Fibroblast of upper back skin (primary cell): ENCODE results near the gene OAT.
"Not testable (repeated sequence)": the region's sequence is repeated elsewhere in the genome, so short reads cannot be mapped to it uniquely, and the experiment has no call there.

Experiments used
- DNase-seq: peaks from one replicate; pipeline ENCODE4 v3.0.0-alpha.2; 2013

The OAT gene

GRCh38 chr10:124446830-124447750 is 28.4 kb upstream of the OAT start:
- no peak for DNase-seq

- not testable (repeated sequence) for DNase-seq
Measured at GRCh38 chr10:124441694-124442093, 23.0 kb upstream of the OAT start.

- DNase-seq, result no peak
Measured at GRCh38 chr10:124436191-124436638, 17.5 kb upstream of the OAT start.

GRCh38 chr10:124435683-124436082 is 17.0 kb upstream of the OAT start:
- DNase-seq, result not testable (repeated sequence)

- no peak for DNase-seq
Measured at GRCh38 chr10:124433461-124433860, 14.7 kb upstream of the OAT start.

- no peak for DNase-seq
Measured at GRCh38 chr10:124430077-124430476, 11.4 kb upstream of the OAT start.

- no peak for DNase-seq
Measured at GRCh38 chr10:124429576-124429975, 10.9 kb upstream of the OAT start.

GRCh38 chr10:124428207-124428777 is 9.6 kb upstream of the OAT start:
- DNase-seq, result no peak

GRCh38 chr10:124425227-124425962 is 6.7 kb upstream of the OAT start:
- no peak for DNase-seq

- DNase-seq, result no peak
Measured at GRCh38 chr10:124423813-124424212, 5.1 kb upstream of the OAT start.

GRCh38 chr10:124422742-124423141 is 4.0 kb upstream of the OAT start:
- no peak for DNase-seq

- no peak for DNase-seq
Measured at GRCh38 chr10:124420254-124420653, 1.5 kb upstream of the OAT start.

- DNase-seq, result no peak
Measured at GRCh38 chr10:124419635-124420034, 912 bp upstream of the OAT start.

GRCh38 chr10:124417895-124418725 is 613 bp downstream of the OAT start:
- DNase-seq, result peak; percentile 43

GRCh38 chr10:124416733-124417132 is 2.0 kb downstream of the OAT start:
- DNase-seq, result peak; percentile 23

GRCh38 chr10:124415210-124415609 is 3.5 kb downstream of the OAT start:
- DNase-seq, result no peak

GRCh38 chr10:124414076-124414475 is 4.6 kb downstream of the OAT start:
- no peak for DNase-seq

GRCh38 chr10:124409696-124410095 is 9.0 kb downstream of the OAT start:
- DNase-seq, result no peak

- DNase-seq, result no peak
Measured at GRCh38 chr10:124408357-124408756, 10.4 kb downstream of the OAT start.

- DNase-seq, result no peak
Measured at GRCh38 chr10:124407456-124407855, 11.3 kb downstream of the OAT start.

GRCh38 chr10:124403548-124403947 is 15.2 kb downstream of the OAT start:
- DNase-seq, result peak; percentile 78

- DNase-seq, result no peak
Measured at GRCh38 chr10:124402273-124402672, 16.4 kb downstream of the OAT start.

- DNase-seq, result no peak
Measured at GRCh38 chr10:124401633-124402032, 17.1 kb downstream of the OAT start.
